GM19023 (cell line): ENCODE results near the gene NAV2.

Experiments used
- ATAC-seq: cut with Tn5 transposase; IDR thresholded peaks from one replicate; pipeline ENCODE4 v1.9.1; 2021; ENCODE audit warnings: mild to moderate bottlenecking, moderate library complexity; ENCODE audit not compliant: unreplicated experiment

Gene NAV2

GRCh38 chr11:19827399-19828135 is 114.9 kb downstream of the NAV2 start:
- no peak for ATAC-seq

- ATAC-seq, result no peak
Measured at GRCh38 chr11:19828382-19829108, 115.9 kb downstream of the NAV2 start.

GRCh38 chr11:19829109-19829837 is 116.6 kb downstream of the NAV2 start:
- ATAC-seq, result no peak

GRCh38 chr11:19832086-19832750 is 119.6 kb downstream of the NAV2 start:
- no peak for ATAC-seq

GRCh38 chr11:19832901-19833300 is 120.3 kb downstream of the NAV2 start:
- no peak for ATAC-seq

GRCh38 chr11:19834771-19835170 is 122.1 kb downstream of the NAV2 start:
- no peak for ATAC-seq

GRCh38 chr11:19836666-19837065 is 124.0 kb downstream of the NAV2 start:
- no peak for ATAC-seq

GRCh38 chr11:19838994-19839768 is 126.5 kb downstream of the NAV2 start:
- no peak for ATAC-seq

GRCh38 chr11:19840961-19841360 is 128.3 kb downstream of the NAV2 start:
- ATAC-seq, result no peak

GRCh38 chr11:19842505-19842904 is 129.9 kb downstream of the NAV2 start:
- ATAC-seq, result no peak

- no peak for ATAC-seq
Measured at GRCh38 chr11:19843079-19843478, 130.4 kb downstream of the NAV2 start.

- ATAC-seq, result no peak
Measured at GRCh38 chr11:19844012-19844411, 131.4 kb downstream of the NAV2 start.

GRCh38 chr11:19844806-19845205 is 132.2 kb downstream of the NAV2 start:
- no peak for ATAC-seq

- ATAC-seq, result no peak
Measured at GRCh38 chr11:19845626-19846025, 133.0 kb downstream of the NAV2 start.

GRCh38 chr11:19846654-19847305 is 134.1 kb downstream of the NAV2 start:
- no peak for ATAC-seq

GRCh38 chr11:19848219-19848618 is 135.6 kb downstream of the NAV2 start:
- no peak for ATAC-seq

GRCh38 chr11:19849107-19849789 is 136.6 kb downstream of the NAV2 start:
- no peak for ATAC-seq

GRCh38 chr11:19849947-19850593 is 137.4 kb downstream of the NAV2 start:
- ATAC-seq, result no peak

GRCh38 chr11:19852288-19852687 is 139.7 kb downstream of the NAV2 start:
- no peak for ATAC-seq
